Endothelial cell of umbilical vein (primary cell): Measurements from ENCODE around the gene NPIPB2. TPM values are rescaled to one million over a fixed set of nuclear protein-coding genes. Genes with fewer than 3 reads are reported as not detected.
"Not testable (repeated sequence)": the region's sequence is repeated elsewhere in the genome, so short reads cannot be mapped to it uniquely, and the experiment has no call there.

Experiments used
- BruUV-seq: library from RNA; stranded (reverse); fragments of 400-500 nt; replicated peaks from 2 replicates; lab custom pipeline; 2021; lab: Mats Ljungman, UMichigan
- CTCF ChIA-PET: fragments of 300-600, 350-600 bp; sonication (Branson Sonifier 250); formaldehyde crosslinking; loops from one replicate; lab custom pipeline; 2021; ENCODE audit warnings: antibody characterized with exemption, inconsistent platforms; lab: Charles Lee
- POLR2A ChIA-PET: fragments of 300-600, 350-600 bp; sonication (Branson Sonifier 250); formaldehyde crosslinking; loops from one replicate; lab custom pipeline; 2021; ENCODE audit warnings: antibody characterized with exemption, inconsistent platforms; lab: Charles Lee
- DNase-seq: peaks from one replicate; pipeline ENCODE4 v3.0.0-alpha.2; 2011; ENCODE audit warnings: low read depth, low spot score
- FAIRE-seq: peaks from 2 replicates; lab custom pipeline; 2011; peaks lifted over from hg19 to GRCh38; lab: Jason Lieb, UNC
- H2AFZ ChIP-seq: 2 replicates; pipeline ENCODE4 v1.6.0; 2012; ENCODE audit warnings: low read depth, low read length, control low read depth, inconsistent platforms
- H3K27ac ChIP-seq: 2 replicates; pipeline ENCODE4 v1.5.1; 2011; ENCODE audit warnings: low read depth, mild to moderate bottlenecking, control low read depth, low read length, moderate library complexity; ENCODE audit not compliant: insufficient read depth
- H3K27me3 ChIP-seq, 2 experiments: 2 replicates each; pipeline versions ENCODE4 v1.6.0 to v1.6.1; 2011; ENCODE audit warnings: low read length in 2 of 2, mixed read lengths in 1 of 2; ENCODE audit not compliant: control insufficient read depth in 2 of 2, insufficient read depth in 2 of 2
- H3K36me3 ChIP-seq, 2 experiments: 2 replicates in 1 of 2; 3 replicates in 1 of 2; pipeline ENCODE4 v1.5.1; 2011; ENCODE audit warnings: low read length in 2 of 2, mild to moderate bottlenecking in 1 of 2, moderate library complexity in 1 of 2; ENCODE audit not compliant: control insufficient read depth in 2 of 2, insufficient read depth in 2 of 2; ENCODE audit errors: extremely low read depth in 1 of 2
- H3K4me1 ChIP-seq: 3 replicates; pipeline ENCODE4 v1.5.1; 2011; ENCODE audit warnings: mild to moderate bottlenecking, low read length; ENCODE audit not compliant: control insufficient read depth, insufficient read depth; ENCODE audit errors: extremely low read depth
- H3K4me2 ChIP-seq: 2 replicates; pipeline ENCODE4 v1.6.1; 2011; ENCODE audit warnings: low read length, control low read depth, mixed read lengths; ENCODE audit not compliant: insufficient read depth
- H3K4me3 ChIP-seq, 3 experiments: fragments of 200-600 bp in 1 of 3; sonication (generic), shearing (Covaris generic) in 1 of 3; replicated peaks in 1 of 3; 2 replicates each; pipeline ENCODE4 v1.5.1; 2011 to 2016; ENCODE audit warnings: control low read depth in 3 of 3, low read length in 3 of 3, mild to moderate bottlenecking in 2 of 3, inconsistent platforms in 1 of 3, low read depth in 1 of 3, moderate library complexity in 1 of 3; ENCODE audit not compliant: insufficient read depth in 1 of 3
- H3K79me2 ChIP-seq: 2 replicates; pipeline ENCODE4 v1.6.0; 2012; ENCODE audit warnings: low read length, inconsistent platforms; ENCODE audit not compliant: control insufficient read depth, insufficient read depth
- H3K9ac ChIP-seq: replicated peaks from 2 replicates; pipeline ENCODE3; 2011; ENCODE audit warnings: low read length, control low read depth; ENCODE audit not compliant: insufficient read depth; ENCODE audit errors: extremely low read depth
- H3K9me1 ChIP-seq: replicated peaks from 3 replicates; pipeline ENCODE4 v1.6.0; 2011; ENCODE audit warnings: mild to moderate bottlenecking, low read length; ENCODE audit not compliant: control insufficient read depth, insufficient read depth; ENCODE audit errors: extremely low read depth
- H3K9me3 ChIP-seq: replicated peaks from 2 replicates; pipeline ENCODE4 v1.5.1; 2012; ENCODE audit warnings: low read length, inconsistent platforms; ENCODE audit not compliant: control insufficient read depth, insufficient read depth
- H4K20me1 ChIP-seq: replicated peaks from 2 replicates; pipeline ENCODE3; 2011; ENCODE audit warnings: mild to moderate bottlenecking, low read length; ENCODE audit not compliant: control insufficient read depth, insufficient read depth; ENCODE audit errors: extremely low read depth
- CTCF ChIP-seq, 2 donors: IDR thresholded peaks; 1 replicate in 1 of 2; 2 replicates in 1 of 2; pipeline ENCODE4 v1.5.1; 2011; ENCODE audit warnings: low read length in 2 of 2, mild to moderate bottlenecking in 2 of 2, moderate library complexity in 2 of 2, control low read depth in 1 of 2, inconsistent platforms in 1 of 2, low read depth in 1 of 2; ENCODE audit not compliant: insufficient read depth in 1 of 2; ENCODE audit errors: extremely low read depth in 1 of 2
- MAX ChIP-seq: IDR thresholded peaks from 2 replicates; pipeline ENCODE4 v1.6.1; 2011; ENCODE audit not compliant: insufficient read depth, insufficient read length
- MYC ChIP-seq: IDR thresholded peaks from one replicate; pipeline ENCODE4 v1.6.1; 2011; ENCODE audit warnings: mild to moderate bottlenecking, low read depth, low read length
- POLR2AphosphoS5 ChIP-seq: IDR thresholded peaks from 2 replicates; pipeline ENCODE4 v1.6.1; 2012; ENCODE audit warnings: low read depth, mild to moderate bottlenecking, control low read depth, low read length, moderate library complexity; ENCODE audit not compliant: insufficient read depth
- dilution Hi-C: fragments of 300-500 bp; cut with MboI; formaldehyde crosslinking; loops from one replicate; pipeline ENCODE4 v1.15.0; 2019; ENCODE audit warnings: low sequenced_read_pairs; ENCODE audit not compliant: extremely low pct_ligation_motif_present
- intact Hi-C: fragments of 100-400 bp; cut with micrococcal nuclease; formaldehyde crosslinking; loops from one replicate; pipeline ENCODE4 v1.10.0; 2022
- polyA plus RNA-seq, 4 experiments: library from polyadenylated mRNA; depleted of rRNA in 3 of 4; stranded (reverse) in 3 of 4; unstranded in 1 of 4; fragments of >200 nt; gene quantifications; 2 replicates each; pipeline versions ENCODE4 v1.2.1 to v1.2.3, GENCODE V29; 2011 to 2012; ENCODE audit warnings: missing spikeins in 1 of 4
- total RNA-seq: library from RNA; stranded (reverse); gene quantifications from 2 replicates; pipeline ENCODE4 v1.2.3, GENCODE V29; 2021

NPIPB2 gene
- total and polyA plus RNA-seq, 2 donors (not counting 3 experiments of a cell fraction or from before 2014, with no cell fraction given), result 5.8 to 15.4 TPM

GRCh38 chr16:11973070-11973469 is 31.2 kb upstream of the NPIPB2 start:
- dilution Hi-C loops, result no loop called here
- BruUV-seq, result no TSS peak
- intact Hi-C loops, result no loop called here

DNA sequence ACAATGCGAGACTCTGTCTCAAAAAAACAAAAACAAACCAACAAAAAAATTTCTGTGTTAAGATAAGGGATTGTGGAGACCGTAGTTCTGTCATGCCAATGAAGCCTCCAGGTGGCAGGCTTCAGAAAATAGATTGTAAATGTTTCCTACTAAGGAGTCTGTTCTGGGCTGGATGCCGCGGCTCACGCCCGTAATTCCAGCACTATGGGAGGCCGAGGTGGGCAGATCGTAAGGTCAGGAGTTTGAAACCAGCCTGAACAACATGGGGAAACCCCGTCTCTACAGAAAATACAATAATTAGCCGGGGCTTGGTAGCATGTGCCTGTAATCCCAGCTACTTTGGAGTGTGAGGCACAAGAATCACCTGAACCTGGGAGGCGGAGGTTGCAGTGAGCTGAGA is 30.3 kb upstream of the NPIPB2 start:
- no peak overlapping the region for H2AFZ ChIP-seq
- no TSS peak for BruUV-seq
- H3K27ac ChIP-seq, result no peak overlapping the region
- H3K9me3 ChIP-seq, result no peaks in the 10 kb centered on the region
- no peak overlapping the region for H3K4me2 ChIP-seq
- ChIA-PET POLR2A (no interaction called here), CTCF (interaction anchor here (1.2 to 3.0 kb wide), 2 partner anchors 23 to 96 kb away, joined by 3 to 31 read pairs; no protein-coding TSS in a partner anchor)
- H4K20me1 ChIP-seq, result no peaks in the 10 kb centered on the region
- dilution Hi-C loops, result no loop called here
- H3K79me2 ChIP-seq, result peaks cover 4% of the 10 kb centered on the region
- no peaks in the 10 kb centered on the region for H3K9me1 ChIP-seq
- no peak overlapping the region for H3K4me3 ChIP-seq
- no peaks in the 10 kb centered on the region for H3K27me3 ChIP-seq
- TF ChIP-seq CTCF (IDR thresholded peaks at IDR 0.05; ENCODE audit: extremely low read depth in 1 of 2, insufficient read depth in 1 of 2, low read depth in 1 of 2, low read length in 2 of 2), result peak in 1 of 2 donors; percentile 16
- no peak for TF ChIP-seq MAX
- TF ChIP-seq MYC, result no peak
- DNase-seq, result no peak
- H3K36me3 ChIP-seq, result no peaks in the 10 kb centered on the region
- intact Hi-C loops, result loop anchor here (1.0 kb wide), 1 partner anchor 96 kb away; no protein-coding TSS in a partner anchor
- FAIRE-seq, result no peak
- H3K9ac ChIP-seq, result no peak overlapping the region
- H3K4me1 ChIP-seq, result peaks cover 6% of the 10 kb centered on the region

More at GRCh38 chr16:11973070-11973469, 31.2 kb upstream of the NPIPB2 start:
- FAIRE-seq (no peak), DNase-seq (no peak)
- Histone ChIP-seq H3K9me1 (no peaks in the 10 kb centered on the region), H4K20me1 (no peaks in the 10 kb centered on the region), H3K27me3 (no peaks in the 10 kb centered on the region), H3K27ac (no peak overlapping the region), H3K4me2 (no peak overlapping the region), H3K36me3 (no peaks in the 10 kb centered on the region), H2AFZ (no peak overlapping the region), H3K4me3 (no peak overlapping the region), H3K9me3 (no peaks in the 10 kb centered on the region), H3K9ac (no peak overlapping the region), H3K79me2 (peaks cover 7% of the 10 kb centered on the region), H3K4me1 (peaks cover 14% of the 10 kb centered on the region)
- ChIA-PET CTCF (interaction anchor here (0.7 to 3.0 kb wide), 3 partner anchors 22 to 285 kb away, joined by 3 to 31 read pairs (median 4); no protein-coding TSS in a partner anchor), POLR2A (interaction anchor here (0.6 kb wide), 1 partner anchor 21 kb away, joined by 4 read pairs; no protein-coding TSS in a partner anchor)
- TF ChIP-seq MAX, result no peak
- no peak for TF ChIP-seq POLR2AphosphoS5

DNA sequence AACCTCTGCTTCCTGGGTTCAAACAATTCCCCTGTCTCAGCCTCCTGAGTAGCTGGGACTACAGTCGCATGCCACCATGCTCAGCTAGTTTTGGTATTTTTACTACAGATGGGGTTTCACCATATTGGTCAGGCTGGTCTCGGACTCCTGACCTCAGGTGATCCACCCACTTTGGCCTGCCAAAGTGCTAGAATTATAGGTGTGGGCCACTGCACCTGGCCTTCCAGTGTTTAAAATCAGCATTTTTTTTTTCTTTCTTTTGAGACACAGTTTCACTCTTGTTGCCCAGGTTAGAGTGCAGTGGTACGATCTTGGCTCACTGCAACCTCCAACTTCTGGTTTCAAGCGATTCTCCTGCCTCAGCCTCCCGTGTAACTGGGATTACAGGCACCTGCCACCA is 28.4 kb upstream of the NPIPB2 start:
- BruUV-seq, H3K4me1 ChIP-seq, H3K9me3 ChIP-seq, H2AFZ ChIP-seq, intact Hi-C loops, H3K9ac ChIP-seq, H3K27me3 ChIP-seq, H3K27ac ChIP-seq, H3K36me3 ChIP-seq, H3K9me1 ChIP-seq, H3K79me2 ChIP-seq, POLR2A ChIA-PET, FAIRE-seq, H3K4me3 ChIP-seq, DNase-seq, H3K4me2 ChIP-seq, H4K20me1 ChIP-seq, dilution Hi-C loops: not testable (repeated sequence)
- CTCF ChIA-PET, result interaction anchor here (1.4 to 2.7 kb wide), 2 partner anchors 21 to 98 kb away, joined by 5 to 22 read pairs; no protein-coding TSS in a partner anchor
